HG03064 (cell line): ENCODE data around the gene KIF5C.

Experiments
- ATAC-seq: cut with Tn5 transposase; IDR thresholded peaks from one replicate; pipeline ENCODE4 v1.9.1; 2021; ENCODE audit warnings: low read depth; ENCODE audit not compliant: unreplicated experiment

The KIF5C gene

DNA sequence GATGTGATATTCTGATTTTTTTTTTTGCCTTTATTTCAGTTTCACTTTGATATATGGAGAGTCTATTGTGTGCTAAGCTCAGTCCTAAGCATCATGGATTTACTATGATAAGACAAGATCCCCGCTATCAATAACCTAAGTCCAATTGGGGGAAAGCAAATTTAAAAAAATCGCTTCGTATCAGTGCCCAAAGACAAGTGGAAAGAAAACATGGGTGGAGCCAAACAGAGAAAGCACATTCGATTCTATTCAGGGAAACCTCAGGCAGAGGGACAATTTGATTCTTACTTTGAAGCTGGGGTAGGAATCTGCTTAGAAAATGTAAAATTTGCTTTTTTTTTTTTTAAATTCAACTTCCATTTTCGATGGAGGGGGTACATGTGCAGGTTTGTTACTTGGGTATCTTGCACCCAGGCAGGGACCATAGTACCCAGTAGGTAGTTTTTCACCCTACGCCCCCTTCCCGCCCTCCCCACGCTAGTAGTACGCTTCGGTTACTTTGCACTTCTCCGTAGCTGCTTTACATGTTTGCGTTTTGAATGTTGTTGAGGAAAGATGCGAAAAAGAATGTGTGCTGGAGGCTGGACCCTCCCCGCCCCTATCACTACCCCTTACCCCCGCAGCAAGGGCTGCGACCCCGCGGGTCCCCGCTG lies 12.4 kb downstream of the KIF5C start:
- no peak for ATAC-seq

- ATAC-seq: no peak
Observed at GRCh38 chr2:148888003-148888501, 13.0 kb downstream of the KIF5C start.

DNA sequence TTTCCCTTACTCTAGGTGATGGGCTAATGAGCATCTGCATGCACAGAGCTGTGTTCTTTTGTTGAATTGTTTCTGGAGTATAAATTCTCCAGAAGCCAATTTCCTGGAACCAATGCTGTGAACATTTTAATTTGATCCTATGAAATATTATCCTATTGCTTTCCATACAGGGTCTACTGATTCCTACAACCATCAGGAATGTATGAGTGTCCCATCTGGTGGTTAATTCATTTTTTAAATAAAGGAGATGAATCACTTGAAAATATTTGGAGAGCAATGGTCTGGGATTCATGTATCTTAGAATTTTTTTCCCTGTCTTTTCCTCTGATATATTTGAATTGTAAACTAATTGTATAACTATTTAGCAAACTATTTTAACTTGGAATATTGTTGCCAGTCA lies 14.0 kb downstream of the KIF5C start:
- ATAC-seq: no peak

DNA sequence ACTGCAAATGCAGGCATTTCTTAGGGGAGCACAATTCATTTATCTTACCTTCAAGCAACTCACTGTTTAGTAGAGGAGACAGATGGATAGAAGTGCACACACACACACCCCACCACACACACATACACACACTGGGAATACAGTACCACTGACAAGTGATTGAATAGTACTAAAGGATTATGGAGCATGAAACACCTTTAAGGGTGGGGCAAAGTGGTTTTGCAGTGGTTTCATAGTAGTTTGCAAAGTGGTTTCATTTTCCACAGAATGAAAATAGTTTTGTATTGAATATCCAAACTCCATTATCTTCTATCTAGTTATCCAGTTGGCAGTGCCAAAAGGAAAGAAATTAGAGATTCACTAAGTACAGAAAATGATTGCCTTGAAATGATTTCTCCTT lies 18.9 kb downstream of the KIF5C start:
- ATAC-seq: no peak

- ATAC-seq: no peak
Observed at GRCh38 chr2:148896136-148896535, 21.1 kb downstream of the KIF5C start.

DNA sequence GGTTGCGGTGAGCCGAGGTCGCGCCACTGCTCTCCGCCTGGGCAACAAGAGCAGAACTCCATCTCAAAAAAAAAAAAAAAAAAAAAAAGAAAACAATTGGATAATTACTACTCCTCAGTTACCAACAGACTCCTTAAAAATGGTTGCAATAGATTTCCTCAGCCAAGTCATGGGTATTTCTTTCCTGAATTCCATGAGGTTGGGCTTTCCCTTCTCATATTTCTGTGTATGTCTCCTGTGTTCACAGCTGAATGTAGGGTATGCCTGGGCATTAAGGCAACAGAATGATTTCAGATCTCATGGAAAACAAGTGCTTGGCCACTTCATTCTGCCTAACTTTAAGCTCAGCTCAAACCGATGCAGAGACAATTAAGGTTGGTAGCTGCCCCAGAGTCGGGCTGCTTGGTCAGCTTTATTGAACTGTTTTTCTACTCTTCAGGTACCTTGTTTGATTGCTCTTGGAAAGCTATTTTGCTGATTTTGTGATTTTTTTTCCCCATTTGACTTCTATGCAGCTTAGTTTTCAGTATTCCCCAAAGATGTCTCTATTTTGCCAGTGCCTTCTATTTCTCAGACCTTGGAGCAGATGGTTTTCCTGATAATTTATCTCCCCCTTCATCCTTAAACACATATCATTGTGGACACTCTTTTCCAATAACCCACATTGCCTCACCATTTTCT lies 24.8 kb downstream of the KIF5C start:
- no peak for ATAC-seq

DNA sequence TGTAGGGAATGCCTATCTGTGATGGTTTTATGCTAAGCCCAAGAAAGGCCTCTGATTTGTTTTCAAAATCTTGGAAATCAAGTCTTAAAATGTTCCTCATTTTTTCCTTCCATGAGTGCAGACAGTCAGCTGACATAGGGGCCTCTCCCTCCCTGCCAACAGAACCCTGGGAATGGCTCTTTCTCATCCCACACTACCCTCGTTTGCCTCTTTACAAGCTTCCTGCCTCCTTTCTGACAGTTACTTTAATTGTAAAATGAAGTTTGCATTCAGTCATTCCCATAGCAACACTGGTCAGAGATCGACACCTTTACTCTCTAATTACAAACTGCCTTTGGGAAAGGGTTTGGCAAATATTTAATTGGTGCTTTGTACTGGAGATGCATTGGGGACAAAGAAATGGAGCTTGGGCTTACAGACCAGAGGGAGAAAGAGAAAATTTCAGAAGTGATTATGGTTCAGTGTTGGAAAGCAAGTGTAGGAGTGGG lies 25.4 kb downstream of the KIF5C start:
- ATAC-seq: no peak

GRCh38 chr2:148901142-148901541 lies 26.1 kb downstream of the KIF5C start:
- ATAC-seq: no peak

DNA sequence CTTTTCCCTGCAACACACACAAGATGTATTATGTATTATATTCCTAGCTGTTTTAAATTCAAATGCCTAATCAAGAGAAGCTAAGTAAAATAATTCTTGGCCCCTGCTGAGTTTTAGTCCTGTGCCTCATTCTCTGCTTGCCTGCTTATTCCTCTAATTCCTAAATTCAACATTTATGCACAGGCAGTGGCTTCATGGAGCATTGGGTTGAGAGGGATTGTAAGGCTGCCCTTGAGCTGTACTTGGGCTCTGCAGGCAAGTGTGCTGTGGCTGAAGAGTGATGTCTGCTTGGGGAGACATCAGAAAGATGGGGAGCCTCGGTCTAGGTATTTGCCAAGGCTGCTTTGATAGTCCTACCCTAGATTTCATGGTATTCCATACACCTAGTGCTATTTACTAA lies 27.8 kb downstream of the KIF5C start:
- ATAC-seq: no peak

GRCh38 chr2:148903294-148903693 lies 28.3 kb downstream of the KIF5C start:
- no peak for ATAC-seq

GRCh38 chr2:148903979-148904378 lies 29.0 kb downstream of the KIF5C start:
- ATAC-seq: no peak

DNA sequence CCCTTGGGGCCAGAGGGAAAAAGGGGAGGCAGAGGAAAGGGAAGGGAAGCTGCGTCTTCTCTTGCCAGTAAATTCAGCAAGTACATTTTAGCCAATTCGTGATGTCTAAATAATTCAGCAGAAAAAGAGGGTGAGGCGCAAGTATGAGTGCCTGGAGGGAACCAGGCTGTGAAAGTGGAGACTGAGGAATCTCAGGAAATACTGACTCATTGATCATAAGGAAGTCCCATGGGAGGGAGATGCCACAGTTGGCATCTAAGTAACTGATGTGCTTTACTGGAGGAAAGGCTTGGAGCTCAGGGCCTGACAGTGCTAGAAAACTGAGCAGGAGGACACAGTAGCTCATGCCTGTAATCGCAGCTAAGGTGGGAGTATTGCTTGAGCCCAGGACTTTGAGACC lies 31.1 kb downstream of the KIF5C start:
- ATAC-seq: no peak

GRCh38 chr2:148907085-148907785 lies 32.2 kb downstream of the KIF5C start:
- ATAC-seq: no peak

GRCh38 chr2:148909114-148909513 lies 34.1 kb downstream of the KIF5C start:
- no peak for ATAC-seq

- ATAC-seq: no peak
Observed at GRCh38 chr2:148913061-148913460, 38.0 kb downstream of the KIF5C start.

DNA sequence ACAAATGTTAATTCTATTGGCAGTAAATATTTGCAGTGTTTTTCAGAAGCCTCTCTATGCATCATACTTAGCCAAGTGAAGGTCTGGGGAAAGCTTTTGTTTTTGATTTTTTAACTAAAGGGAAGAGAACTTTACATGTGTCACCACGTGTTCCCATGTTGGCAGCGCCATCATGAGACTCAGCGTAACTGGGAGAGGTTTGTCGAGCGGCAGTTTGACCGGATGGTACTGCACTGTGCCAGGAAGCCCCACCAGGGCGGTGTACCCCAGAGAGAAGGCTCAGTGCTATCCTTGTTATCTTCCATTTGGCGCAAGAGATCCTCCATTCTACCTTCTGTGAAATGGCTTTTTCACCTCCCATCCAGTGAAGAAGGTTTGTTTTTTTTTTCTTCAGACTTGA lies 38.5 kb downstream of the KIF5C start:
- ATAC-seq: no peak

- ATAC-seq: no peak
Observed at GRCh38 chr2:148914463-148914862, 39.4 kb downstream of the KIF5C start.

DNA sequence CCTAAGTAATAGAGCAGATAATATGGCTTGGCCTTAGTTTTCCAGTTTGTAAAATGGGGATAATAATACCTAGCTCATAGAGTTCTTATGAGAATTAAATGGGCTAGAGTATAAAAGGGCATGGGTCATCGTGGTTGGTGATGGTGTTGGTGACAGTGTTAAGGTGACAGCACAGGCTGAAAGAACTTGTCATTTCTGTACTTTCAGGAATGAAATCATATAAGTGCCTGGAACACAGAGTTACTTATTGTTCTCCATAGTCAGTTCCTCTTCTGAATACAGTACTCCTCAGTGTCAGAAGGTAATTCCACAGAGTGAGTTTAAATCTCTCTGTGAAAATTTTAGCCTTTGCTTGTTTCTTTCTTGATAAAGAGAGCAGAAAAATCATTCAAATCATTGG lies 42.4 kb downstream of the KIF5C start:
- ATAC-seq: no peak

DNA sequence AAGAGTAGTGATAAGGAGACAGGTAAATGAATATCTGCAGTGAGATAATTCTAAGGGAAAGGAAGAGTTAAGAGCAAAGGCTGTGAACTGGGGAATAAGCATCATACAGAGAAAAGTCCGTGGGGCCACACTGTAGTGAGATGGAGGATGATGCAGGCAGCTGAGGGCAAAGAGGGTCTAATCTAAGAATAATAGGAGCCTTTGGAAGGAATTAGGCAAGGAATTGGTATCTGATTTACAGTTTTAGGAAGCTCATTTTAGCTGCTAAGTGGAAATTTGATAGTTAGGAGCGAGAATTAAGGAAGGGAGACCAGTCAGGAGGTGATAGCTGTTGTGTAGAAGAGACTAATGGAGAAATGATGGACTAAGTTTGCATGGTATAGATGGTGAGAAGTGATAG lies 43.5 kb downstream of the KIF5C start:
- no peak for ATAC-seq

- ATAC-seq: no peak
Observed at GRCh38 chr2:148920559-148920958, 45.5 kb downstream of the KIF5C start.

GRCh38 chr2:148922062-148922461 lies 47.0 kb downstream of the KIF5C start:
- ATAC-seq: no peak
